Measurements from ENCODE around the gene EIF5A2. TPM values are rescaled to one million over a fixed set of nuclear protein-coding genes. Genes with fewer than 3 reads are reported as not detected.

Gene EIF5A2
- total RNA-seq, 1 donor from 2014 or later, result 7.2 TPM

- ATAC-seq (ENCODE audit: poor library complexity), result no peak
- intact Hi-C loops (cut with DNase I), result no loop called here
- no peak for DNase-seq
These were observed 43.0 kb downstream of the EIF5A2 start for GRCh38 chr3:170865209-170866094.

- intact Hi-C loops (cut with DNase I), result no loop called here
- no peak for ATAC-seq (ENCODE audit: poor library complexity)
- no peak for DNase-seq
These were observed 43.8 kb downstream of the EIF5A2 start for GRCh38 chr3:170864525-170865208.

- DNase-seq (no peak), ATAC-seq (ENCODE audit: poor library complexity) (no peak)
- intact Hi-C loops (cut with DNase I), result no loop called here
These were observed 44.6 kb downstream of the EIF5A2 start for GRCh38 chr3:170863816-170864215.

- DNase-seq (no peak), ATAC-seq (ENCODE audit: poor library complexity) (no peak)
- intact Hi-C loops (cut with DNase I), result no loop called here
These were observed 45.6 kb downstream of the EIF5A2 start for GRCh38 chr3:170862618-170863374.

- intact Hi-C loops (cut with DNase I), result no loop called here
- no peak for ATAC-seq (ENCODE audit: poor library complexity)
- DNase-seq, result no peak
These were observed 49.8 kb downstream of the EIF5A2 start for GRCh38 chr3:170858599-170858998.

GRCh38 chr3:170852324-170852723, 56.1 kb downstream of the EIF5A2 start:
- intact Hi-C loops (cut with DNase I), result no loop called here
- ATAC-seq (ENCODE audit: poor library complexity) (no peak), DNase-seq (no peak)

DNA sequence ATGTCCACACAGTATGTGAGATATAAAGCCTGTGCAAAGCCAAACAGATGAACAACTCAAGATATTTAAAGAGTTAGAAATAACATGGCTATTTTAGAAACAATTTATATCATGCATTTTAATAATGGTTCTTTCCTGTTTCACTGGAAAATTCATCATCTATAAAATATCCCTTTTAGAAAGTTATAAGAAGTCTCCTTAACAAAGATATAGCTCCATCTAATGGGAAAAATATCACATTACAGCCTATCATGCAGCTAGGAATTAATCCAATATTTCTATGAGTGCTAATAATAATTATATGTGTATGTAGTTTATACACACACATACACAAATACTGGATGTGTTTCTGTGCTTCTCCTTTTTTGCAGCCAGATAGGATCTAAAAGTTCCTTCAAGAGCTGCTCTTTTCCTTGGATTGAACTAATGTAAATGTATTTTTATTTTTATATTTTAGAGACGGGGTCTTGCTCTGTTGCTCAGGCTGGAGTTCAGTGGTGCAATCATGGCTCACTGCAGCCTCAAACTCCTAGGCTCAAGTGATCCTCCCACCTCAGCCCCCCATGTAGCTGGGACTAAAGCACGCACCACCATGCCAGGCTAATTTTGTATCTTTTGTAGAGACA, 60.0 kb downstream of the EIF5A2 start:
- intact Hi-C loops (cut with DNase I), result no loop called here
- ATAC-seq (ENCODE audit: poor library complexity) (no peak), DNase-seq (no peak)

DNA sequence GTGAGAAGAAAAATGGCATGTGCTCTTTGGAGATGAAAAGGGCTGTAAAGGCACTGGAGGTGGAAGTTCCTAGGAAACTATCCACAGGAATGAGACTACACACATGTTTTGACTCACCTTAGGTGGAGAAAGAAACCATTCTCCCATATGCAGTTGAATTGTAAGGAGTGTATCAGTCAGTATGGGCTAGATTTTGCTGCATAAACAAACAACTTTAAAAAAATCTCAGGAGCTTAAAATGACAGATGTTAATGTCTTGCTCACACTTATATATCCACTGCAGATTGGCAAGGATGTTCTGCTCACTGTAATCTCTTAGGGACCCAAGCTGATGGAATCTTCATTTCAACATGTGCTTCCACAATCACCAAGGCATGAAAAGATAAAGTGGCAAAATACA, 64.1 kb downstream of the EIF5A2 start:
- intact Hi-C loops (cut with DNase I), result no loop called here
- DNase-seq, result no peak
- no peak for ATAC-seq (ENCODE audit: poor library complexity)

DNA sequence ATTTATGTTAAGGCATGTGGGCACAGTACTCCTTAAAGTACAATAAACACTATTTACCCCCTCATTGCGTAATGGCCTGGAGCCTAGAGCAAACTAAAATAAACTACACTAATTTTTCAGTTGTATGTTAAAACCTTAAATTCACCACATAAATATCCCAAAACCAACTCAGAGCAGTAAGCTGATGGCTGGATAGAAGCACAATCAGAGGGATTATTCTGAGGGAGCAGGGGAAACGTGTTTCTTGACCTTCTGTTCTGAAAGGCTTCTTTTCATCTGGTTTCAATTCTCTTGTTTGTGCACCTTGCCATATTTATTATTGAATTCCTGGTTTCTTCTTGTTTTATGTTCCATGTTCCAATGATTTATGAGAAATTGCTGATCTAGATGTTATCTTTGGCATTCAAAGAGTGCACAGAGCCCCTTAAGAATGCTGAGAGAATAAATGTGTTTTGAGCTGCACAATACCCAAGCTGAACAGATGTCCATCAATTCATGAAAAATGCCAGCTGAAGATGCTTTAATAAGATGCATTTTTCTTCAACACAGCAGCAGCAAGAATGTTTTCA, 68.1 kb downstream of the EIF5A2 start:
- ATAC-seq (ENCODE audit: poor library complexity), result no peak
- intact Hi-C loops (cut with DNase I), result no loop called here
- DNase-seq, result no peak

GRCh38 chr3:170839518-170840100, 68.8 kb downstream of the EIF5A2 start:
- ATAC-seq (ENCODE audit: poor library complexity), result no peak

More at GRCh38 chr3:170839518-170840100, 68.8 kb downstream of the EIF5A2 start:
- intact Hi-C loops (cut with DNase I), result no loop called here
- no peak for DNase-seq

Other genes with a start within 250 kb of the EIF5A2 start
- gene RPL22L1, start 38.4 kb downstream of the EIF5A2 start, total RNA-seq, result 8.0 TPM
- not detected for gene SLC2A2, start 118.1 kb upstream of the EIF5A2 start, total RNA-seq

Measured in Right ventricle myocardium superior (tissue), 1 donor.